ENCODE measurements around the gene NGLY1. TPM values are rescaled to one million over a fixed set of nuclear protein-coding genes. Genes with fewer than 3 reads are reported as not detected.
A peak's percentile ranks its signal among the peaks of the same experiment; 100 is the strongest.

NGLY1 gene
- total RNA-seq, 1 experiment from 2014 or later, result 47.7 TPM

DNA sequence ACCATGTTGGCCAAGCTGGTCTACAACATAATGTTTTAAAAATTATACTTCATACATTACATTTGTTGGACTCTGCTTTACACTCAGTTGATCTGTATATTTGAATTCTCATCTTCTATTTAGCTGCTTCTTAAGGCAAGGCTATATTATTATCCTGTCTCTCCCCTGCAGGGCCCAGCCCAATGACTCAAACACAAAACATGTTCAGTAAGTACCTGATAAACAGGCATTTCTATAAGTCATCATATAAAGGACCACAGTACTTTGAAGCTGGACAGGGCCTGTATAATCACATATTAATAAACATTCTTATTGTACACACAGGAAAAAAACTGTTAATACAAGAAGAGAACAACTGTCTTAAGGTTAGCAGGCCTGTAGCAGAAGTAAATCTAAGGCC, 36.2 kb downstream of the NGLY1 start:
- DNase-seq, result peak; percentile 79
- no TSS peak for BruUV-seq (replicated peaks)
- CTCF ChIA-PET, result no interaction called here
- Histone ChIP-seq H3F3A (ENCODE audit: low read length, unreplicated experiment) (no peaks in the 10 kb centered on the region), H3K4me2 (ENCODE audit: low read length) (peak overlapping the region; percentile 17; the same call in 1 of the 2 replicates), H3K36me3 (ENCODE audit: low read depth, low read length) (peaks cover 28% of the 10 kb centered on the region), H3K79me2 (ENCODE audit: low read length) (no peaks in the 10 kb centered on the region), H4K20me1 (ENCODE audit: low read length) (no peaks in the 10 kb centered on the region), H3K27me3 (ENCODE audit: low read length) (no peaks in the 10 kb centered on the region), H2AFZ (ENCODE audit: low read length) (no peak overlapping the region), H3K27ac (ENCODE audit: low read length) (no peak overlapping the region), H3K9me2 (replicated peaks; ENCODE audit: low read length) (no peaks in the 10 kb centered on the region), H3K9me3 (ENCODE audit: low read length) (no peaks in the 10 kb centered on the region), H3K4me1 (ENCODE audit: insufficient read depth, low read length) (peaks cover 16% of the 10 kb centered on the region), H3K9ac (ENCODE audit: low read length) (no peak overlapping the region), H3K4me3 (ENCODE audit: low read length) (no peak overlapping the region)
- POLR2A ChIA-PET (ENCODE audit: unreplicated experiment), result interaction anchor here (0.5 to 0.6 kb wide), 2 partner anchors 24 to 36 kb away, joined by 4 to 6 read pairs; partner anchors contain the start of gene NGLY1
- intact Hi-C loops (cut with micrococcal nuclease), result loop anchor here (5.0 kb wide), 1 partner anchor 85 kb away; the partner anchor contains the start of gene TOP2B
- TF ChIP-seq EZH2phosphoT487 (IDR thresholded peaks at IDR 0.05; ENCODE audit: borderline replicate concordance, low read length) (no peak), CTCF (conservative IDR thresholded peaks at IDR 0.05; ENCODE audit: low read depth, low read length) (no peak), EZH2 (IDR thresholded peaks at IDR 0.05; ENCODE audit: low read length, unreplicated experiment) (no peak)
- ATAC-seq, result peak; percentile 99

DNA sequence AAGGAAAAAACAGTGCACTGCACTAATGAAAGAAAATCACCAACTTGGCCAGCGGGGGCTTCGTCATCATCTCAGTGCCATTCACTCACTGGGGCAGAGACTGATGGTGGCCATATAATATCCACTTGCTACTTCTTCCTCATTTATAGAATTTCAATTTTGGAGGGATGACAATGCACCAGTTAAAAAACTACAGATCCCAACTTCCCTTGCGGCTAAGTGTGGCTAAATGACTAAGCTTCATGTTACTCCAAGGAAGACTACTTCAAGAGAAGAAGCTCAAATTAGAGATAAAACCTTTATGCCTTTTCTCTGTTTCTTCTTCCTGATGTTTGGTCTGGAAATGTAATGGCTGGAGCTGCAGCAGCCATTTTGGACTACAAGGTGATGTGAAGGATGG, 38.8 kb downstream of the NGLY1 start:
- CTCF ChIA-PET, result no interaction called here

More for the DNA sequence above, 38.8 kb downstream of the NGLY1 start:
- Histone ChIP-seq H3K4me1 (ENCODE audit: insufficient read depth, low read length) (peaks cover 16% of the 10 kb centered on the region), H3K9me3 (ENCODE audit: low read length) (no peaks in the 10 kb centered on the region), H2AFZ (ENCODE audit: low read length) (no peak overlapping the region), H3K4me3 (ENCODE audit: low read length) (no peak overlapping the region), H3F3A (ENCODE audit: low read length, unreplicated experiment) (no peaks in the 10 kb centered on the region), H3K9me2 (replicated peaks; ENCODE audit: low read length) (no peaks in the 10 kb centered on the region), H3K4me2 (ENCODE audit: low read length) (no peak overlapping the region), H3K27me3 (ENCODE audit: low read length) (no peaks in the 10 kb centered on the region), H4K20me1 (ENCODE audit: low read length) (no peaks in the 10 kb centered on the region), H3K27ac (ENCODE audit: low read length) (no peak overlapping the region), H3K9ac (ENCODE audit: low read length) (no peak overlapping the region), H3K79me2 (ENCODE audit: low read length) (no peaks in the 10 kb centered on the region), H3K36me3 (ENCODE audit: low read depth, low read length) (peaks cover 16% of the 10 kb centered on the region)
- TF ChIP-seq EZH2phosphoT487 (IDR thresholded peaks at IDR 0.05; ENCODE audit: borderline replicate concordance, low read length), result no peak
- no peak for TF ChIP-seq EZH2 (IDR thresholded peaks at IDR 0.05; ENCODE audit: low read length, unreplicated experiment)
- no peak for TF ChIP-seq CTCF (conservative IDR thresholded peaks at IDR 0.05; ENCODE audit: low read depth, low read length)
- intact Hi-C loops (cut with micrococcal nuclease), result no loop called here
- ATAC-seq (no peak), DNase-seq (no peak)
- POLR2A ChIA-PET (ENCODE audit: unreplicated experiment), result interaction anchor here (0.6 kb wide), 1 partner anchor 83 kb away, joined by 3 read pairs; no protein-coding TSS in a partner anchor
- no TSS peak for BruUV-seq (replicated peaks)

Measured in PC-3 (cell line).